ENCODE results near the gene PALM2AKAP2.

DNA sequence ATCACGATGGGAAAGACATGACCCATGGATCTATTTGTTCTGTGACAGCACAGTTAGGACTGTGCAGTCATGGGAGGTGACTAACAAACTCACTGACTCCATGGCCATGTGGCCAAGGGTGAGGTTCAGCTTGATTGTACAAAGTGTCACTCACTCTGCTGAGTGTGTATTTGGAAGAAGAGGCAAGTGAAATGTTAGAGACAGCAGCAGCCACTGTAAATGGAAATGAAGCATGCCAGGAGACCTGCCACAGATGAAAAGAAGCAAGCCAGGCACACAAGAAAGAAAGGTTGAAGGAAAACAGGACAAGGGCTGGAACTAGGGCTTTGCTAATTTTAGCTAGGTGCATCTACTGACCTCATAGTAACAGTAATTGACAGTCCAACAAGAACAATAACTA lies 42.7 kb upstream of the PALM2AKAP2 start:
- TF ChIP-seq POLR2AphosphoS5 (IDR thresholded peaks at IDR 0.05), result no peak
- TF ChIP-seq, protein P1, sequence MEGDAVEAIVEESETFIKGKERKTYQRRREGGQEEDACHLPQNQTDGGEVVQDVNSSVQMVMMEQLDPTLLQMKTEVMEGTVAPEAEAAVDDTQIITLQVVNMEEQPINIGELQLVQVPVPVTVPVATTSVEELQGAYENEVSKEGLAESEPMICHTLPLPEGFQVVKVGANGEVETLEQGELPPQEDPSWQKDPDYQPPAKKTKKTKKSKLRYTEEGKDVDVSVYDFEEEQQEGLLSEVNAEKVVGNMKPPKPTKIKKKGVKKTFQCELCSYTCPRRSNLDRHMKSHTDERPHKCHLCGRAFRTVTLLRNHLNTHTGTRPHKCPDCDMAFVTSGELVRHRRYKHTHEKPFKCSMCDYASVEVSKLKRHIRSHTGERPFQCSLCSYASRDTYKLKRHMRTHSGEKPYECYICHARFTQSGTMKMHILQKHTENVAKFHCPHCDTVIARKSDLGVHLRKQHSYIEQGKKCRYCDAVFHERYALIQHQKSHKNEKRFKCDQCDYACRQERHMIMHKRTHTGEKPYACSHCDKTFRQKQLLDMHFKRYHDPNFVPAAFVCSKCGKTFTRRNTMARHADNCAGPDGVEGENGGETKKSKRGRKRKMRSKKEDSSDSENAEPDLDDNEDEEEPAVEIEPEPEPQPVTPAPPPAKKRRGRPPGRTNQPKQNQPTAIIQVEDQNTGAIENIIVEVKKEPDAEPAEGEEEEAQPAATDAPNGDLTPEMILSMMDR (IDR thresholded peaks at IDR 0.05; ENCODE audit: poor library complexity, severe bottlenecking), result no peak
- TF ChIP-seq, protein P2, sequence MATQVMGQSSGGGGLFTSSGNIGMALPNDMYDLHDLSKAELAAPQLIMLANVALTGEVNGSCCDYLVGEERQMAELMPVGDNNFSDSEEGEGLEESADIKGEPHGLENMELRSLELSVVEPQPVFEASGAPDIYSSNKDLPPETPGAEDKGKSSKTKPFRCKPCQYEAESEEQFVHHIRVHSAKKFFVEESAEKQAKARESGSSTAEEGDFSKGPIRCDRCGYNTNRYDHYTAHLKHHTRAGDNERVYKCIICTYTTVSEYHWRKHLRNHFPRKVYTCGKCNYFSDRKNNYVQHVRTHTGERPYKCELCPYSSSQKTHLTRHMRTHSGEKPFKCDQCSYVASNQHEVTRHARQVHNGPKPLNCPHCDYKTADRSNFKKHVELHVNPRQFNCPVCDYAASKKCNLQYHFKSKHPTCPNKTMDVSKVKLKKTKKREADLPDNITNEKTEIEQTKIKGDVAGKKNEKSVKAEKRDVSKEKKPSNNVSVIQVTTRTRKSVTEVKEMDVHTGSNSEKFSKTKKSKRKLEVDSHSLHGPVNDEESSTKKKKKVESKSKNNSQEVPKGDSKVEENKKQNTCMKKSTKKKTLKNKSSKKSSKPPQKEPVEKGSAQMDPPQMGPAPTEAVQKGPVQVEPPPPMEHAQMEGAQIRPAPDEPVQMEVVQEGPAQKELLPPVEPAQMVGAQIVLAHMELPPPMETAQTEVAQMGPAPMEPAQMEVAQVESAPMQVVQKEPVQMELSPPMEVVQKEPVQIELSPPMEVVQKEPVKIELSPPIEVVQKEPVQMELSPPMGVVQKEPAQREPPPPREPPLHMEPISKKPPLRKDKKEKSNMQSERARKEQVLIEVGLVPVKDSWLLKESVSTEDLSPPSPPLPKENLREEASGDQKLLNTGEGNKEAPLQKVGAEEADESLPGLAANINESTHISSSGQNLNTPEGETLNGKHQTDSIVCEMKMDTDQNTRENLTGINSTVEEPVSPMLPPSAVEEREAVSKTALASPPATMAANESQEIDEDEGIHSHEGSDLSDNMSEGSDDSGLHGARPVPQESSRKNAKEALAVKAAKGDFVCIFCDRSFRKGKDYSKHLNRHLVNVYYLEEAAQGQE (IDR thresholded peaks at IDR 0.05; ENCODE audit: borderline replicate concordance), result no peak
- no peak for TF ChIP-seq EP300 (conservative IDR thresholded peaks at IDR 0.05; ENCODE audit: poor library complexity, severe bottlenecking)
- no peak for TF ChIP-seq EZH2 (IDR thresholded peaks at IDR 0.05; ENCODE audit: borderline replicate concordance, insufficient read depth, low read length, poor library complexity, severe bottlenecking)
- no peak for TF ChIP-seq RAD21 (conservative IDR thresholded peaks at IDR 0.05)

Measured in neural cell (in vitro differentiated cells).